H9 (cell line): Measurements from ENCODE around the gene PCDHGB2. TPM values are rescaled to one million over a fixed set of nuclear protein-coding genes. Genes with fewer than 3 reads are reported as not detected.

Experiments used
- DNase-seq: peaks from one replicate; pipeline ENCODE4 v3.0.0-alpha.2; 2017
- H2AFZ ChIP-seq: one replicate; pipeline ENCODE4 v1.6.1; 2013; ENCODE audit warnings: mild to moderate bottlenecking, low read length, control low read depth, moderate library complexity
- H2AK5ac ChIP-seq: 2 replicates; pipeline ENCODE4 v1.6.1; 2013; ENCODE audit warnings: low read length, control low read depth, mixed read lengths; ENCODE audit not compliant: insufficient read length
- H2BK120ac ChIP-seq: one replicate; pipeline ENCODE4 v1.6.1; 2013; ENCODE audit warnings: low read depth, mild to moderate bottlenecking, low read length, control low read depth, inconsistent platforms; ENCODE audit not compliant: poor library complexity, severe bottlenecking
- H2BK12ac ChIP-seq: 2 replicates; pipeline ENCODE4 v1.6.1; 2013; ENCODE audit warnings: low read length, control low read depth, mixed read lengths, low read depth; ENCODE audit not compliant: insufficient read length
- H2BK15ac ChIP-seq: 2 replicates; pipeline ENCODE4 v1.6.1; 2013; ENCODE audit warnings: low read depth, low read length, control low read depth
- H2BK20ac ChIP-seq: one replicate; pipeline ENCODE4 v1.6.1; 2013; ENCODE audit warnings: low read depth, mild to moderate bottlenecking, low read length, control low read depth, inconsistent platforms; ENCODE audit not compliant: poor library complexity, severe bottlenecking
- H2BK5ac ChIP-seq: 2 replicates; pipeline ENCODE4 v1.6.1; 2013; ENCODE audit warnings: low read length, control low read depth, mixed read lengths; ENCODE audit not compliant: insufficient read length
- H3K14ac ChIP-seq: 2 replicates; pipeline ENCODE4 v1.6.1; 2013; ENCODE audit warnings: low read length, control low read depth; ENCODE audit not compliant: insufficient read depth
- H3K18ac ChIP-seq: 2 replicates; pipeline ENCODE4 v1.6.1; 2013; ENCODE audit warnings: low read depth, mild to moderate bottlenecking, mixed read lengths, low read length, control low read depth; ENCODE audit not compliant: insufficient read length
- H3K23ac ChIP-seq: 2 replicates; pipeline ENCODE4 v1.6.1; 2013; ENCODE audit warnings: low read length, control low read depth, mixed read lengths, low read depth; ENCODE audit not compliant: insufficient read length
- H3K23me2 ChIP-seq: 2 replicates; pipeline ENCODE4 v1.6.1; 2013; ENCODE audit warnings: low read depth, mild to moderate bottlenecking, mixed read lengths, low read length, control low read depth; ENCODE audit not compliant: insufficient read length, poor library complexity, severe bottlenecking
- H3K27ac ChIP-seq: 2 replicates; pipeline ENCODE4 v1.5.1; 2013; ENCODE audit warnings: low read length, control low read depth, mixed read lengths, low read depth; ENCODE audit not compliant: insufficient read length
- H3K27me3 ChIP-seq: 2 replicates; pipeline ENCODE4 v1.6.1; 2013; ENCODE audit warnings: low read length, control low read depth, inconsistent platforms; ENCODE audit not compliant: insufficient read depth
- H3K4ac ChIP-seq: 2 replicates; pipeline ENCODE4 v1.6.1; 2013; ENCODE audit warnings: low read depth, mild to moderate bottlenecking, control low read depth, inconsistent platforms, low read length, moderate library complexity
- H3K4me1 ChIP-seq: 2 replicates; pipeline ENCODE4 v1.6.1; 2013; ENCODE audit warnings: low read length, control low read depth, inconsistent platforms; ENCODE audit not compliant: insufficient read depth
- H3K4me2 ChIP-seq: 2 replicates; pipeline ENCODE4 v1.6.1; 2013; ENCODE audit warnings: low read length, control low read depth, mixed read lengths; ENCODE audit not compliant: insufficient read length, insufficient read depth
- H3K56ac ChIP-seq: 2 replicates; pipeline ENCODE4 v1.6.1; 2013; ENCODE audit warnings: low read depth, mild to moderate bottlenecking, mixed read lengths, low read length, control low read depth; ENCODE audit not compliant: insufficient read length
- H3K79me1 ChIP-seq: 2 replicates; pipeline ENCODE4 v1.6.1; 2013; ENCODE audit warnings: low read depth, mild to moderate bottlenecking, moderate library complexity, low read length, control low read depth, inconsistent platforms; ENCODE audit not compliant: insufficient read depth, poor library complexity, severe bottlenecking
- H3K79me2 ChIP-seq: 2 replicates; pipeline ENCODE4 v1.6.1; 2013; ENCODE audit warnings: low read length, control low read depth, inconsistent platforms; ENCODE audit not compliant: insufficient read depth
- H3K9ac ChIP-seq: 2 replicates; pipeline ENCODE4 v1.6.1; 2013; ENCODE audit warnings: low read length, control low read depth, mixed read lengths; ENCODE audit not compliant: insufficient read length; ENCODE audit errors: extremely low read depth
- H3K9me3 ChIP-seq: one replicate; pipeline ENCODE4 v1.6.1; 2013; ENCODE audit warnings: low read depth, low read length, inconsistent platforms; ENCODE audit not compliant: control insufficient read depth
- H3T11ph ChIP-seq: one replicate; pipeline ENCODE4 v1.6.1; 2013; ENCODE audit warnings: mild to moderate bottlenecking, low read length, control low read depth, inconsistent platforms
- H4K20me1 ChIP-seq: one replicate; pipeline ENCODE4 v1.6.1; 2013; ENCODE audit not compliant: control insufficient read depth, insufficient read length, insufficient read depth
- H4K5ac ChIP-seq: 2 replicates; pipeline ENCODE4 v1.6.1; 2013; ENCODE audit warnings: low read depth, mild to moderate bottlenecking, mixed read lengths, low read length, control low read depth; ENCODE audit not compliant: insufficient read length
- H4K8ac ChIP-seq: replicated peaks from 2 replicates; pipeline ENCODE4 v1.6.1; 2013; ENCODE audit warnings: low read length, control low read depth, mixed read lengths, low read depth; ENCODE audit not compliant: insufficient read length
- H4K91ac ChIP-seq: 2 replicates; pipeline ENCODE4 v1.6.1; 2013; ENCODE audit warnings: low read depth, mild to moderate bottlenecking, moderate library complexity, mixed read lengths, low read length, control low read depth; ENCODE audit not compliant: insufficient read length
- H3K27ac Mint-ChIP-seq, 3 experiments: 2 replicates in 2 of 3; 3 replicates in 1 of 3; pipeline ENCODE4 v1.8.0; 2020 to 2021; ENCODE audit warnings: mixed read lengths in 3 of 3, mild to moderate bottlenecking in 1 of 3, moderate library complexity in 1 of 3
- H3K27me3 Mint-ChIP-seq: 2 replicates; pipeline ENCODE4 v1.8.0; 2021; ENCODE audit warnings: low read depth, mild to moderate bottlenecking, moderate library complexity, mixed read lengths
- H3K36me3 Mint-ChIP-seq, 3 experiments: 2 replicates in 2 of 3; 3 replicates in 1 of 3; pipeline ENCODE4 v1.8.0; 2020 to 2021; ENCODE audit warnings: low read depth in 3 of 3, mixed read lengths in 3 of 3; ENCODE audit not compliant: insufficient read depth in 1 of 3
- H3K4me1 Mint-ChIP-seq, 2 experiments: 2 replicates each; pipeline ENCODE4 v1.8.0; 2020; ENCODE audit warnings: mixed read lengths in 2 of 2
- H3K4me3 Mint-ChIP-seq, 2 experiments: 2 replicates in 1 of 2; 3 replicates in 1 of 2; pipeline ENCODE4 v1.8.0; 2020 to 2021; ENCODE audit warnings: mild to moderate bottlenecking in 2 of 2, mixed read lengths in 2 of 2, moderate library complexity in 1 of 2
- H3K9me3 Mint-ChIP-seq, 2 experiments: 2 replicates in 1 of 2; 3 replicates in 1 of 2; pipeline ENCODE4 v1.8.0; 2020; ENCODE audit warnings: mild to moderate bottlenecking in 2 of 2, mixed read lengths in 2 of 2, moderate library complexity in 1 of 2
- WGBS: extraction: QIAGEN DNeasy Blood & Tissue Kit; methylation state at CpG from one replicate; pipeline ENCODE4 v1.1.7; 2013; ENCODE audit warnings: missing lambda C conversion rate, low lambda C conversion rate, mixed read lengths; ENCODE audit not compliant: insufficient read length; ENCODE audit errors: extremely low coverage; 5-methylcytosine and 5-hydroxymethylcytosine counted together
- total RNA-seq: library from RNA; stranded (reverse); gene quantifications from 2 replicates; pipeline ENCODE4 v1.2.1, GENCODE V29; 2021
- TF ChIP-seq, protein P1 (sequence below): fragments of 200-600 bp; sonication (generic); conservative IDR thresholded peaks from 3 replicates; pipeline ENCODE4 v1.8.0; 2021; ENCODE audit warnings: antibody characterized with exemption, mild to moderate bottlenecking

The PCDHGB2 gene
- total RNA-seq, 1 experiment from 2014 or later = 3.8 TPM

DNA sequence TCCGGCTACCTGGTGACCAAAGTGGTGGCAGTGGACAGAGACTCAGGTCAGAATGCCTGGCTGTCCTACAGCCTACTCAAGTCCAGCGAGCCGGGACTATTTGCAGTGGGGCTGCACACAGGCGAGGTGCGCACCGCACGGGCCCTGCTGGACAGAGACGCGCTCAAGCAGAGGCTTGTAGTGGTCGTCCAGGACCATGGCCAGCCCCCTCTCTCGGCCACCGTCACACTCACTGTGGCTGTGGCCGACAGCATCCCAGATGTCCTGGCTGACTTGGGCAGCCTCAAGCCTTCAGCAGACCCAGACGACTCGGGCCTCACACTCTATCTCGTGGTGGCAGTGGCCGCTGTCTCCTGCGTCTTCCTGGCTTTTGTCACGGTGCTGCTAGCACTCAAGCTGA is 2.8 kb upstream of the PCDHGB2 start:
- Histone ChIP-seq H4K20me1 (no peaks in the 10 kb centered on the region), H3K27ac (no peak overlapping the region), H2BK15ac (no peak overlapping the region), H2BK120ac (no peak overlapping the region), H3K23ac (no peak overlapping the region), H2AK5ac (no peak overlapping the region), H3K4me2 (no peak overlapping the region), H3K9me3 (peaks cover 29% of the 10 kb centered on the region), H3K56ac (no peak overlapping the region), H2BK12ac (no peak overlapping the region), H4K91ac (no peak overlapping the region), H3K79me2 (no peaks in the 10 kb centered on the region), H2BK20ac (no peak overlapping the region), H2BK5ac (no peak overlapping the region), H3T11ph (no peak overlapping the region), H3K23me2 (no peaks in the 10 kb centered on the region), H3K9ac (no peak overlapping the region), H4K5ac (no peak overlapping the region), H3K4ac (no peak overlapping the region), H2AFZ (no peak overlapping the region), H3K14ac (no peak overlapping the region), H3K27me3 (no peaks in the 10 kb centered on the region), H3K4me1 (no peaks in the 10 kb centered on the region), H3K18ac (no peak overlapping the region), H3K79me1 (no peaks in the 10 kb centered on the region), H4K8ac (no peak overlapping the region)
- Mint-ChIP-seq H3K36me3 (peaks cover 29 to 68% (median 50%) of the 10 kb centered on the region in 3 experiments), H3K27me3 (peaks cover 3% of the 10 kb centered on the region), H3K27ac (no peak overlapping the region), H3K9me3 (peaks cover 61 to 64% of the 10 kb centered on the region in 2 experiments), H3K4me3 (no peak overlapping the region), H3K4me1 (peaks cover 2 to 3% of the 10 kb centered on the region in 2 experiments; a peak in 2 of 4 replicates)
- no peak for DNase-seq
- no CpG with 5 or more reads among the region's 19 CpGs for WGBS
- TF ChIP-seq, protein P1, sequence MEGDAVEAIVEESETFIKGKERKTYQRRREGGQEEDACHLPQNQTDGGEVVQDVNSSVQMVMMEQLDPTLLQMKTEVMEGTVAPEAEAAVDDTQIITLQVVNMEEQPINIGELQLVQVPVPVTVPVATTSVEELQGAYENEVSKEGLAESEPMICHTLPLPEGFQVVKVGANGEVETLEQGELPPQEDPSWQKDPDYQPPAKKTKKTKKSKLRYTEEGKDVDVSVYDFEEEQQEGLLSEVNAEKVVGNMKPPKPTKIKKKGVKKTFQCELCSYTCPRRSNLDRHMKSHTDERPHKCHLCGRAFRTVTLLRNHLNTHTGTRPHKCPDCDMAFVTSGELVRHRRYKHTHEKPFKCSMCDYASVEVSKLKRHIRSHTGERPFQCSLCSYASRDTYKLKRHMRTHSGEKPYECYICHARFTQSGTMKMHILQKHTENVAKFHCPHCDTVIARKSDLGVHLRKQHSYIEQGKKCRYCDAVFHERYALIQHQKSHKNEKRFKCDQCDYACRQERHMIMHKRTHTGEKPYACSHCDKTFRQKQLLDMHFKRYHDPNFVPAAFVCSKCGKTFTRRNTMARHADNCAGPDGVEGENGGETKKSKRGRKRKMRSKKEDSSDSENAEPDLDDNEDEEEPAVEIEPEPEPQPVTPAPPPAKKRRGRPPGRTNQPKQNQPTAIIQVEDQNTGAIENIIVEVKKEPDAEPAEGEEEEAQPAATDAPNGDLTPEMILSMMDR = no peak
